CD4-positive, alpha-beta T cell treated with Interleukin-4 for 1 hour (primary cell): Measurements from ENCODE around the gene PGLYRP3.

Experiments
- DNase-seq, 2 donors: peaks; one replicate each; pipeline ENCODE4 v3.0.0-alpha.2; 2020 to 2022

PGLYRP3 gene

GRCh38 chr1:153308540-153308939 lies 4.2 kb downstream of the PGLYRP3 start:
- DNase-seq = no peak

GRCh38 chr1:153307221-153307600 lies 5.5 kb downstream of the PGLYRP3 start:
- DNase-seq = no peak

GRCh38 chr1:153306303-153307220 lies 6.2 kb downstream of the PGLYRP3 start:
- no peak for DNase-seq

- no peak for DNase-seq
Measured at GRCh38 chr1:153305682-153306081, 7.1 kb downstream of the PGLYRP3 start.

- DNase-seq = no peak
Measured at GRCh38 chr1:153302308-153302707, 10.4 kb downstream of the PGLYRP3 start.

GRCh38 chr1:153293851-153294250 lies 18.9 kb downstream of the PGLYRP3 start:
- peak in 1 of 2 donors; percentile 11 for DNase-seq

GRCh38 chr1:153293480-153293775 lies 19.3 kb downstream of the PGLYRP3 start:
- no peak for DNase-seq

- no peak for DNase-seq
Measured at GRCh38 chr1:153292740-153293479, 19.8 kb downstream of the PGLYRP3 start.

GRCh38 chr1:153292185-153292584 lies 20.6 kb downstream of the PGLYRP3 start:
- DNase-seq = no peak

- DNase-seq = no peak
Measured at GRCh38 chr1:153291514-153291913, 21.2 kb downstream of the PGLYRP3 start.

GRCh38 chr1:153288634-153289275 lies 24.0 kb downstream of the PGLYRP3 start:
- no peak for DNase-seq

GRCh38 chr1:153277852-153278251 lies 34.9 kb downstream of the PGLYRP3 start:
- peak in 1 of 2 donors; percentile 49 for DNase-seq

- DNase-seq = no peak
Measured at GRCh38 chr1:153272186-153272585, 40.6 kb downstream of the PGLYRP3 start.

- DNase-seq = no peak
Measured at GRCh38 chr1:153271711-153272110, 41.0 kb downstream of the PGLYRP3 start.

- no peak for DNase-seq
Measured at GRCh38 chr1:153265457-153265856, 47.3 kb downstream of the PGLYRP3 start.

GRCh38 chr1:153262462-153263157 lies 50.1 kb downstream of the PGLYRP3 start:
- DNase-seq = no peak

GRCh38 chr1:153262070-153262366 lies 50.7 kb downstream of the PGLYRP3 start:
- DNase-seq = no peak

GRCh38 chr1:153261281-153262069 lies 51.3 kb downstream of the PGLYRP3 start:
- DNase-seq = peak in 1 of 2 donors; percentile 23

- peak in 1 of 2 donors; percentile 11 for DNase-seq
Measured at GRCh38 chr1:153260585-153261280, 52.0 kb downstream of the PGLYRP3 start.

GRCh38 chr1:153259387-153259786 lies 53.4 kb downstream of the PGLYRP3 start, which contains the start of gene LORICRIN:
Gene LORICRIN (plus strand): TSS chr1:153259687. CDS start chr1:153260950, 1,263 bp downstream.
- DNase-seq = no peak

GRCh38 chr1:153253693-153254092 lies 59.1 kb downstream of the PGLYRP3 start:
- no peak for DNase-seq

GRCh38 chr1:153253076-153253475 lies 59.7 kb downstream of the PGLYRP3 start:
- DNase-seq = no peak
